ENCODE results near the gene TCEANC2. TPM values are rescaled to one million over a fixed set of nuclear protein-coding genes. Genes with fewer than 3 reads are reported as not detected.

The TCEANC2 gene
- polyA plus RNA-seq, 1 donor from 2014 or later, result 4.4 TPM

DNA sequence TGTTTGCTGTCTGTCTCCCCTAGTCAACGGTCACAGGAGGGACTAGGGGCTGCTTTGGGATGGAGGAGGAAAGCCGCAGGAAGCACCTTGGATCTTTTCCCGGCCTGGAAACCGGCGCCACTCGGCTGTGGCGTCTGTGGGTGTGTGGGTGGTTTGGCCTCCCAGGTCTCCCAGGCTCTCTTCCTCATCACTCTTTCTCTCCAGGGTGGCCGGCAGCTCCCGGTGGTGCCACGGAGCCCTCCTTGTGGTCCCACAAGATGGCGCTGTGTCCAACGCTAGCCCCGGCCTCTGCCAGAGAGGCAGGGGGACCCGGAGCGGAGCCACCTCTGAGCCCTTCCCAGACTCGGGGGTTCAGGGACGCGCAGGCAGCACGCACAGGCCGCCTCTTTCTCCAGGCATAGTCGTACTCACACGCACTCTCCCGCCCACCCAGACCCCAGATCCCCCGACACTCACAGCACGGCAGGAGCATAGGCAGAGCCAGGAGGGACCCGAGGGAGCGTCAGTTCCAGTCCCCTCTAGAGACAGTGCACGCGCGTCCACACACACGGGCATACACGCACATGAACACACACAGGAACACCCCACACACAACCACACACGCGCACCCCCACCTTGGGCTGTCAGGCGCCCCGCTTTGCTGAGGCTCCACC, 68.2 kb downstream of the TCEANC2 start:
- Histone ChIP-seq H3K9me3 (ENCODE audit: low read length) (no peaks in the 10 kb centered on the region), H3K4me3 (ENCODE audit: low read length) (peak overlapping the region; percentile 35), H3K27ac (ENCODE audit: low read length) (no peak overlapping the region), H3K27me3 (ENCODE audit: insufficient read depth, low read depth, low read length) (no peaks in the 10 kb centered on the region), H3K4me2 (ENCODE audit: low read length) (no peak overlapping the region), H3K79me2 (replicated peaks; ENCODE audit: insufficient read depth, low read length) (no peaks in the 10 kb centered on the region), H2AFZ (ENCODE audit: low read depth, low read length) (no peak overlapping the region), H3F3A (ENCODE audit: insufficient read depth, low read length, poor library complexity, severe bottlenecking) (no peaks in the 10 kb centered on the region), H4K20me1 (ENCODE audit: insufficient read depth) (no peaks in the 10 kb centered on the region), H3K9me2 (ENCODE audit: insufficient read depth, low read length) (no peaks in the 10 kb centered on the region), H3K9ac (ENCODE audit: low read length) (peak overlapping the region; percentile 24), H3K36me3 (ENCODE audit: insufficient read depth, low read length) (no peaks in the 10 kb centered on the region)
- TF ChIP-seq EP300 (conservative IDR thresholded peaks at IDR 0.05; ENCODE audit: poor library complexity, severe bottlenecking) (no peak), REST (IDR thresholded peaks at IDR 0.05; ENCODE audit: borderline replicate concordance) (no peak), RAD21 (conservative IDR thresholded peaks at IDR 0.05) (peak; percentile 84), SMC3 (conservative IDR thresholded peaks at IDR 0.05; ENCODE audit: poor library complexity) (peak; percentile 88), TAF1 (IDR thresholded peaks at IDR 0.05; ENCODE audit: low read depth) (no peak), MXI1 (conservative IDR thresholded peaks at IDR 0.05; ENCODE audit: poor library complexity, severe bottlenecking) (no peak)
- TF ChIP-seq, protein P1, sequence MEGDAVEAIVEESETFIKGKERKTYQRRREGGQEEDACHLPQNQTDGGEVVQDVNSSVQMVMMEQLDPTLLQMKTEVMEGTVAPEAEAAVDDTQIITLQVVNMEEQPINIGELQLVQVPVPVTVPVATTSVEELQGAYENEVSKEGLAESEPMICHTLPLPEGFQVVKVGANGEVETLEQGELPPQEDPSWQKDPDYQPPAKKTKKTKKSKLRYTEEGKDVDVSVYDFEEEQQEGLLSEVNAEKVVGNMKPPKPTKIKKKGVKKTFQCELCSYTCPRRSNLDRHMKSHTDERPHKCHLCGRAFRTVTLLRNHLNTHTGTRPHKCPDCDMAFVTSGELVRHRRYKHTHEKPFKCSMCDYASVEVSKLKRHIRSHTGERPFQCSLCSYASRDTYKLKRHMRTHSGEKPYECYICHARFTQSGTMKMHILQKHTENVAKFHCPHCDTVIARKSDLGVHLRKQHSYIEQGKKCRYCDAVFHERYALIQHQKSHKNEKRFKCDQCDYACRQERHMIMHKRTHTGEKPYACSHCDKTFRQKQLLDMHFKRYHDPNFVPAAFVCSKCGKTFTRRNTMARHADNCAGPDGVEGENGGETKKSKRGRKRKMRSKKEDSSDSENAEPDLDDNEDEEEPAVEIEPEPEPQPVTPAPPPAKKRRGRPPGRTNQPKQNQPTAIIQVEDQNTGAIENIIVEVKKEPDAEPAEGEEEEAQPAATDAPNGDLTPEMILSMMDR (IDR thresholded peaks at IDR 0.05; ENCODE audit: poor library complexity, severe bottlenecking), result peak; percentile 84

GRCh38 chr1:54122135-54122751, 68.8 kb downstream of the TCEANC2 start:
- Histone ChIP-seq H3K4me3 (ENCODE audit: low read length) (peak overlapping the region; percentile 35), H3F3A (ENCODE audit: insufficient read depth, low read length, poor library complexity, severe bottlenecking) (no peaks in the 10 kb centered on the region), H3K9ac (ENCODE audit: low read length) (no peak overlapping the region), H3K79me2 (replicated peaks; ENCODE audit: insufficient read depth, low read length) (no peaks in the 10 kb centered on the region), H3K36me3 (ENCODE audit: insufficient read depth, low read length) (no peaks in the 10 kb centered on the region), H3K27ac (ENCODE audit: low read length) (no peak overlapping the region), H4K20me1 (ENCODE audit: insufficient read depth) (no peaks in the 10 kb centered on the region), H3K27me3 (ENCODE audit: insufficient read depth, low read depth, low read length) (no peaks in the 10 kb centered on the region), H3K4me2 (ENCODE audit: low read length) (no peak overlapping the region), H2AFZ (ENCODE audit: low read depth, low read length) (no peak overlapping the region), H3K9me3 (ENCODE audit: low read length) (no peaks in the 10 kb centered on the region), H3K9me2 (ENCODE audit: insufficient read depth, low read length) (no peaks in the 10 kb centered on the region)
- TF ChIP-seq POLR2AphosphoS5 (IDR thresholded peaks at IDR 0.05) (no peak), TAF1 (IDR thresholded peaks at IDR 0.05; ENCODE audit: low read depth) (no peak), EP300 (conservative IDR thresholded peaks at IDR 0.05; ENCODE audit: poor library complexity, severe bottlenecking) (no peak), MXI1 (conservative IDR thresholded peaks at IDR 0.05; ENCODE audit: poor library complexity, severe bottlenecking) (no peak), REST (IDR thresholded peaks at IDR 0.05; ENCODE audit: borderline replicate concordance) (no peak), RAD21 (conservative IDR thresholded peaks at IDR 0.05) (no peak), SMC3 (conservative IDR thresholded peaks at IDR 0.05; ENCODE audit: poor library complexity) (no peak), EZH2 (IDR thresholded peaks at IDR 0.05; ENCODE audit: borderline replicate concordance, insufficient read depth, low read length, poor library complexity, severe bottlenecking) (no peak)
- TF ChIP-seq, protein P1 (IDR thresholded peaks at IDR 0.05; ENCODE audit: poor library complexity, severe bottlenecking), result no peak
